GM12864 (cell line): ENCODE measurements around the gene CRABP2.

Source experiments
- DNase-seq: peaks from one replicate; pipeline ENCODE4 v3.0.0-alpha.2; 2011; ENCODE audit warnings: low read depth
- H3K4me3 ChIP-seq: 2 replicates; pipeline ENCODE4 v1.5.1; 2011; ENCODE audit warnings: mild to moderate bottlenecking, low read depth, low read length, control low read depth
- TF ChIP-seq, protein P1 (sequence below): IDR thresholded peaks from 2 replicates; pipeline ENCODE4 v1.5.1; 2011; ENCODE audit warnings: low read depth, mild to moderate bottlenecking, moderate library complexity, low read length, control low read depth, inconsistent platforms; ENCODE audit errors: missing control alignments

The CRABP2 gene

GRCh38 chr1:156654700-156655099 lies 50.7 kb downstream of the CRABP2 start:
- H3K4me3 ChIP-seq, result no peak overlapping the region
- TF ChIP-seq, protein P1, sequence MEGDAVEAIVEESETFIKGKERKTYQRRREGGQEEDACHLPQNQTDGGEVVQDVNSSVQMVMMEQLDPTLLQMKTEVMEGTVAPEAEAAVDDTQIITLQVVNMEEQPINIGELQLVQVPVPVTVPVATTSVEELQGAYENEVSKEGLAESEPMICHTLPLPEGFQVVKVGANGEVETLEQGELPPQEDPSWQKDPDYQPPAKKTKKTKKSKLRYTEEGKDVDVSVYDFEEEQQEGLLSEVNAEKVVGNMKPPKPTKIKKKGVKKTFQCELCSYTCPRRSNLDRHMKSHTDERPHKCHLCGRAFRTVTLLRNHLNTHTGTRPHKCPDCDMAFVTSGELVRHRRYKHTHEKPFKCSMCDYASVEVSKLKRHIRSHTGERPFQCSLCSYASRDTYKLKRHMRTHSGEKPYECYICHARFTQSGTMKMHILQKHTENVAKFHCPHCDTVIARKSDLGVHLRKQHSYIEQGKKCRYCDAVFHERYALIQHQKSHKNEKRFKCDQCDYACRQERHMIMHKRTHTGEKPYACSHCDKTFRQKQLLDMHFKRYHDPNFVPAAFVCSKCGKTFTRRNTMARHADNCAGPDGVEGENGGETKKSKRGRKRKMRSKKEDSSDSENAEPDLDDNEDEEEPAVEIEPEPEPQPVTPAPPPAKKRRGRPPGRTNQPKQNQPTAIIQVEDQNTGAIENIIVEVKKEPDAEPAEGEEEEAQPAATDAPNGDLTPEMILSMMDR, result no peak
- DNase-seq, result no peak

DNA sequence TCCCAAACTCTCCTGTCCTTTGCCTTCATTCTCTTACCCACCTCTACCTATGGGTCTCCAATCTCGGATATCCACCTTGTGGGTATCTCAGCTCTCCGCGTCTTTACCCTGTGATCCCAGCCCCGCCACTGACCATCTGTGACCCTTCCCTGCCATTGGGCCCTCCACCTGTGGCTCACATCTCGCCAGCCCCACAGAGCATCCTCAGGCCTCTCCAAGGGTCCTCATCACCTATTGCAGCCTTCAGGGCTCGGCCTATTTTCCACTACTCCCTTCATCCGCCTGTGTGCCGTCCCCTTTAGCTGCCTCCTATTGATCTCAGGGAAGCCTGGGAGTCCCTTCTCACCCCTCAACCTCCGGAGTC lies 52.4 kb downstream of the CRABP2 start:
- DNase-seq, result no peak
- TF ChIP-seq, protein P1, result no peak

DNA sequence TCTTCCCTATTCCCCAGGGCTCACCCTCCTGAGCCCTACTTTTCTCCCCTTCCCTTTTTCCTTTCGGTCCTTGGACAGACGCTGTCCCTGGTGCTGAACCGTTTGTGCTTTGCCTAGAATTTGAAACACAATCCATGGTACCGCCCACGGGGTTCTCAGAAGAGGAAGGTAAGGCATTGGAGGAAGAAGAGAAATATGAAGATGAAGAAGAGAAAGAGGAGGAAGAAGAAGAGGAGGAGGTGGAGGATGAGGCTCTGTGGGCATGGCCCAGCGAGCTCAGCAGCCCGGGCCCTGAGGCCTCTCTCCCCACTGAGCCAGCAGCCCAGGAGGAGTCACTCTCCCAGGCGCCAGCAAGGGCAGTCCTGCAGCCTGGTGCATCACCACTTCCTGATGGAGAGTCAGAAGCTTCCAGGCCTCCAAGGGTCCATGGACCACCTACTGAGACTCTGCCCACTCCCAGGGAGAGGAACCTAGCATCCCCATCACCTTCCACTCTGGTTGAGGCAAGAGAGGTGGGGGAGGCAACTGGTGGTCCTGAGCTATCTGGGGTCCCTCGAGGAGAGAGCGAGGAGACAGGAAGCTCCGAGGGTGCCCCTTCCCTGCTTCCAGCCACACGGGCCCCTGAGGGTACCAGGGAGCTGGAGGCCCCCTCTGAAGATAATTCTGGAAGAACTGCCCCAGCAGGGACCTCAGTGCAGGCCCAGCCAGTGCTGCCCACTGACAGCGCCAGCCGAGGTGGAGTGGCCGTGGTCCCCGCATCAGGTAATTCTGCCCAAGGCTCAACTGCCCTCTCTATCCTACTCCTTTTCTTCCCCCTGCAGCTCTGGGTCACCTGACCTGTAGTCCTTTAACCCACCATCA lies 53.0 kb downstream of the CRABP2 start:
- H3K4me3 ChIP-seq, result no peak overlapping the region
- TF ChIP-seq, protein P1, result no peak
- DNase-seq, result no peak

More for the DNA sequence above, 52.4 kb downstream of the CRABP2 start:
- no peak overlapping the region for H3K4me3 ChIP-seq
